Upper lobe of left lung (tissue), 4 donors: ENCODE measurements around the gene CCNY.

Source experiments
- POLR2A ChIP-seq, 4 donors: fragments of 450-650 bp; IDR thresholded peaks; one replicate each; pipeline ENCODE4 v1.5.1; 2016 to 2017; ENCODE audit warnings: antibody characterized with exemption in 4 of 4, mild to moderate bottlenecking in 2 of 4
- POLR2AphosphoS5 ChIP-seq, 2 donors: sonication (generic); formaldehyde crosslinking; IDR thresholded peaks; one replicate each; pipeline ENCODE4 v1.5.1; 2017; ENCODE audit warnings: antibody characterized with exemption in 2 of 2
- TF ChIP-seq, protein P1 (sequence below), 6 experiments: fragments of 450-650 bp in 4 of 6; fragments of 200-600 bp in 2 of 6; sonication (generic) in 2 of 6; IDR thresholded peaks; one replicate each; pipeline ENCODE4 v1.5.1; 2016 to 2019; ENCODE audit warnings: antibody characterized with exemption in 6 of 6

DNA sequence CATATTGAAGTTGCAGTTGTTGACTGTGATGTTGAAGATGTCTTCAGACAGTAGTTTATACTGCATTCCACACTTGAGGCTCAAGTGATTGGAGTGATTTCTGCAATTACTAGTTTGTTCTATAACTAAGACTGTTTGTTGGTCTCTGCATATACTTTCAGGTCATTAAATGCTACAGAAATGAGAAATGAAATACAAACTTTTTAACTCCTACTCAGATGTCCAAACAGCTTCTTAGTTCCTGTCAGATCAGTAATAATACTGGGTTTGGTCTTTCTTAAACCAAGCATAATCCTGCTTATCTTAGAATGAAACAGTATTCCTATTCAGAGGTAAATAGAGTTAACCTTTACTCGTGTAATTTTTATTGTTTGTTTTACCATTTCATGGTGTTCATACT, 115.9 kb downstream of the CCNY start:
- TF ChIP-seq, protein P1, sequence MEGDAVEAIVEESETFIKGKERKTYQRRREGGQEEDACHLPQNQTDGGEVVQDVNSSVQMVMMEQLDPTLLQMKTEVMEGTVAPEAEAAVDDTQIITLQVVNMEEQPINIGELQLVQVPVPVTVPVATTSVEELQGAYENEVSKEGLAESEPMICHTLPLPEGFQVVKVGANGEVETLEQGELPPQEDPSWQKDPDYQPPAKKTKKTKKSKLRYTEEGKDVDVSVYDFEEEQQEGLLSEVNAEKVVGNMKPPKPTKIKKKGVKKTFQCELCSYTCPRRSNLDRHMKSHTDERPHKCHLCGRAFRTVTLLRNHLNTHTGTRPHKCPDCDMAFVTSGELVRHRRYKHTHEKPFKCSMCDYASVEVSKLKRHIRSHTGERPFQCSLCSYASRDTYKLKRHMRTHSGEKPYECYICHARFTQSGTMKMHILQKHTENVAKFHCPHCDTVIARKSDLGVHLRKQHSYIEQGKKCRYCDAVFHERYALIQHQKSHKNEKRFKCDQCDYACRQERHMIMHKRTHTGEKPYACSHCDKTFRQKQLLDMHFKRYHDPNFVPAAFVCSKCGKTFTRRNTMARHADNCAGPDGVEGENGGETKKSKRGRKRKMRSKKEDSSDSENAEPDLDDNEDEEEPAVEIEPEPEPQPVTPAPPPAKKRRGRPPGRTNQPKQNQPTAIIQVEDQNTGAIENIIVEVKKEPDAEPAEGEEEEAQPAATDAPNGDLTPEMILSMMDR (IDR thresholded peaks at IDR 0.05) = no peak
- TF ChIP-seq POLR2A (IDR thresholded peaks at IDR 0.05) (no peak), POLR2AphosphoS5 (IDR thresholded peaks at IDR 0.05) (no peak)
